ENCODE results near the gene UCK1.

The UCK1 gene

DNA sequence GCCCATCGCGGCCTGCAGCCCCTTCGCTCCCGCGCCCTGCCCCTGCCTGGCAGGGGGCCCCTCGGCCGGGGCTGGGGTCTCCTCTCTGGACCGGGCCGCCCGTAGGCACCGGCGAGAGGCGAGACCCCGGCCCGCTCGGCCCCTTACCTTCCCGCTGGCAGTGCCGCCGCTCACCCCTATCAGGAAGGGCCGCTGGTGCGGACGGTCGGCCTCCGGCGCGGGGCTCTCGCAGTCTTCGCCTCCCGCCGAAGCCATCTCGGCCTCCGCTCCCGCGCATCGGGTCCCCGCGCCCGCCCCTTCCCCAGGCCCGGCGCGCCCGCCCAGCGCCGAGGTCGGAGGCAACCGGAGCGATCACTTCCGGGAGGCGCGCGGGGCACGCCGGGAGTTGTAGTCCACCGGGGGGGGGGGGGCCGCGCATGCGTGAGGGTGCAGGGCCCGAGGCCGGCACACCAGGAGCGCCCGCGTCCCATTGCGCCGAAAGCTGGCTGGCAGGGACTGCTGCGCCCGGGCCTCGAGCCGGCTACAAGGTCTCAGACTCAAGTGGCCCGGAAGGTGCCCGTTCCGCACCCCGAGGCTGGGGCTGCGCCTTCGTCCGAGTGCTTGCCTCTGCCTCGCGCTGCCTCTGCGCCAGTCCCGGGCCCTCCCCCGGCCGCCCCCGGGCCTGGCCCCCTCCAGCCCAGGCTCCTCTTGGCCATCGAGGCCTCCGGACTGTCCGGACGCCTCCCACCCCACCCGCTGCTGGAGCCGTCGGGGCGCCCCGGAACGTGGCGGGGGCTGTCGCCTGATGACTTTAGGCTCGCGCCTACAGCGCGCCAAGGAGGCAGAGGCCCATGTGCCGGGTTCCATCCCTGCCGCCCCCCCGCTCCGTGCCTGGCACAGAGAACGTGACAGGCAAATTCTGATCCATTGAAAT lies at the start of gene UCK1:
Gene UCK1 (minus strand): TSS at position 344 of the 913 bp plus-strand sequence. CDS start 89 bp downstream, at position 255.
- DNase-seq (ENCODE audit: low read depth), result peak; percentile 16

DNA sequence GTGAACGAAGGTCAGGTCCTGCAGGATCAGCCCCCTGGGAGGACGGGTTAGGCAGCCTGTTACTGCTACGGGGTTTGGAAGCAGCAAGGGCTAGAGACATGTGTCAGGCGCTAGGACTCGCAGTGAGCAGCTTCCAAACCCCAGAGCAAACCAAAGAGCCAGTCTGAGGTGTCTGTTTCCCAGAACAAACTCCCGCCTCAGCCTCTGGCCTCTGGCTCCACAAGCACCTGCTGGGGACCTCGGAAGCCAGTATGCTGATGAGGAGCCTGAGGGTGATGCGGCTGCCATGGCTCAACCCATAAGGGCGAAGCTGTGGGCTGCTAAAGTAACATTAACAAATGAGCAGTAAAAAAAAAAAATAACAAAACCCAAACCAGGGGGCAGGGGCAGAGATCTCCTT lies 49.3 kb upstream of the UCK1 start:
- DNase-seq (ENCODE audit: low read depth), result no peak

- no peak for DNase-seq (ENCODE audit: low read depth)
Measured at GRCh38 chr9:131579789-131580211, 48.7 kb upstream of the UCK1 start.

GRCh38 chr9:131578731-131579504 lies 47.9 kb upstream of the UCK1 start:
- no peak for DNase-seq (ENCODE audit: low read depth)

- no peak for DNase-seq (ENCODE audit: low read depth)
Measured at GRCh38 chr9:131578021-131578420, 47.0 kb upstream of the UCK1 start.

- no peak for DNase-seq (ENCODE audit: low read depth)
Measured at GRCh38 chr9:131577005-131578000, 46.2 kb upstream of the UCK1 start.

DNA sequence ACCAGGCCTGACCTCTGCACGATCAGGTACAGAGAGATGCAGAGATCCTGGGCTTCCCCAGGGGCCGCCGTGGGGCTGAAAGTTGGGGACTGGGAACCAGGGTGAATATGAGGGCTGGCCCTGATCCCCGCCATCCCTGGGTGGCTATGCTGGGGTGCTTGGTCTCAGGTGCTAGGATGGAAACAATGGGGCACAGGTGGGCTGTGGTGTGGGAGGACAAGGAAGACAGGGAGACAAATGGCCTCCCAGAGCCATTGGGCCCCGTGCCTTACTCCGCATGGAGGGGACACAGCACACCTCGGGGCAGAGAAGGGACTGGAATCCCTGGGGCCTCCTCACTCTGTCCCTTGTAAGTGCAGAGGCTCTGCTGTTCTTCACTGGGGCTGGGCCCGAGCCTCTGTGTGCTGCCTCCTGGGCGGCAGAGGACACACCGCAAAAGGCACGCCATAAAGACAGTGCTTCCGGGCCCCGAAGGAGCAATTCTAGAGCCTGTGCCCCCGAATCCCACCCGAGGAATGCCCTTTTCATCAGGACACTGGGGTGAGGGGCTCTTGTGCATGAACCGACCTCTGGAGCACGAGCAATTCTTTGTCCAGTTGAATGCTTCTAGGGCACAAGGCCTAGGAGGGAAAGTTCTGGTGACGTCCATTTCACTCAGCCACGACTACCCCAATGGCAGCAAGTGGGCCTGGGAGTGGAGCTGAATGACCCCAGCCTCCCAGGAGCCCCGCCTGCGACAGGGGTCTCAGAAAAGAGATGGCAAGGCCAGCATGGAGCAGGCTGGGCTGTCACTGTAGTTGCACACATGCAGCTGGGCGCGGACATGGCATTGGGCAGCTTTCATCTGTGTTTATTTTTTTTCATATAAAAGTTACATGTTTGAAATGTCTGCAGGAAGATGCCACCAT lies 45.1 kb upstream of the UCK1 start:
- no peak for DNase-seq (ENCODE audit: low read depth)

DNA sequence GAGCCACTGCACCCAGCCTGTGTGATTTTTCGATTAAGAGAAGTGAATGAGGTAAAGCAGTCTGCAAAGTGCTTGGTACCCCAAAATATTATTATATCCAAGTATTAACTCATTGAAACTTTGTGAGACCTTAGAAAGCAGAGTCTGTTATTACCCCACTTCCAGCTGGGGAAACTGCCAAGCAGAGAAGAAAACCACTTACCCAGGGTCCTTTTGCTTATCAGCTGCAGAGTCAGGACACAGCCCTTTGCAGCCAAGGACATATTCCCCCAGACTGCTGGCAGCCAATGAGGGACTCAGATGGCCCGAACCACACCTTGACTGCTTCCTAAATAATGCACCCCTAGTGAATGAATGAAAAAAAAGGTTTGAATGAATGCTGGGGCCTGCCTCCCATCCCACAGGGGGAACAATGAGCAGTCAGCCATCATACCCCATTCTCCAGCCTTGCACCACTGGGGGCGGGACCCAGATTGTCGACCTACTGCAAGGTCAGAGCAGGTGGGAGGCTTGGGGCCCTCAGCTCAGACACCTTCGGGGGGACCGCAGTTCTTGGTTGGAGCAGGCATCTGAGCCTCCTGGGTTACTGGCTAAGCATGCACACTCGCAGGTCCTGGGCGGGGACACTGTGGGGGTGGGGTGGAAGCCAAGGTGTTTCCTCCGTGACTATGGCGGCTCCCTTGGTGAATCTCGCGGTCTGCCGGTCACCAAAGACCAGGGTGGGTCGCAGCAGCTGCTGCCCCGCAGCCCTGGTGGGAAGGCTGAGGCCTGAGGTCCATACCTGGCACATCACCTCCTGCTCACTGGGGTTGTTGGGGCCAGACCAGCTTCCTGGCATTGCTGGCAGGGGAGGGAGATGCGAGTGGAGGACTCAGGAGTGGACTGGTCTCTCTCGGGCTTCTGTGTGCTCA lies 43.9 kb upstream of the UCK1 start:
- no peak for DNase-seq (ENCODE audit: low read depth)

DNA sequence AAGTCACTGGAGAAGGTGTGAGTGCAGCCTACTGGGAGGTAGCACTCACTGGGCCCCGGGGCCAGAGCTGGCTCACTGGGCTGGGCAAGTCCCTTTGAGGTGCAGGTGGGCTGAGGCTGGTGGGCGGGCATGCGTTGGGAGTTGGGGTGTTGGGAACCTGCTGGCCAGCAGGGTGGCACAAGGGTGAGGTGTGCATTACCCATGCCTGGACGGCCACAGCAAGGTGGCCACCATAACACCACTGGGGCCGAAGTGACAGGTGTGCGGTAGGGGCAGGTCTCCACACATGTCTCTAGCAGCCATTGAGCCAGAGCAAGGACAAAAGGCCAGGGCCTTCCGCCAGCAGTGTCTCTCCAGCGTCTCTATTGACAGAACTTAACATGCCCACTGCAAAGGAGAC lies 36.8 kb upstream of the UCK1 start:
- DNase-seq (ENCODE audit: low read depth), result no peak

- DNase-seq (ENCODE audit: low read depth), result no peak
Measured at GRCh38 chr9:131566158-131566557, 35.1 kb upstream of the UCK1 start.

DNA sequence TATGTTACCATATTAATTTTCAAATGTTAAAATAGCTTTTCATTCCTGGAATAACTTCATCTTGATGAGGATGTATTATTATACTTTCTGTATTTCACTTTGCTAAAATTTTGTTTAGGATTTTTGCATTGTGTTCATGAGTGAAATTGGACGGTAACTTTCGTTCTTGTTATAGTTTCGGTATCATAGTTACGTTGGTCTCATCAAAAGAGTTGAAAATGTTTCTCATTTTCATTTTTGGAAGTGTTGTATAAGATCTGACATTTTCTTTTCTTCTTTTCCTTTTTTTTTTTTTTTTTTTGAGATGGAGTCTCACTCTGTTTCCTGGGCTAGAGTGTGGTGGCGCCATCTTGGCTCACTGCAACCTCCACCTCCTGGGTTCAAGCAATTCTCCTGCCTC lies 34.3 kb upstream of the UCK1 start:
- DNase-seq (ENCODE audit: low read depth), result no peak

GRCh38 chr9:131562032-131562959 lies 31.2 kb upstream of the UCK1 start:
- DNase-seq (ENCODE audit: low read depth), result no peak

GRCh38 chr9:131559421-131560000 lies 28.4 kb upstream of the UCK1 start:
- DNase-seq (ENCODE audit: low read depth), result no peak

DNA sequence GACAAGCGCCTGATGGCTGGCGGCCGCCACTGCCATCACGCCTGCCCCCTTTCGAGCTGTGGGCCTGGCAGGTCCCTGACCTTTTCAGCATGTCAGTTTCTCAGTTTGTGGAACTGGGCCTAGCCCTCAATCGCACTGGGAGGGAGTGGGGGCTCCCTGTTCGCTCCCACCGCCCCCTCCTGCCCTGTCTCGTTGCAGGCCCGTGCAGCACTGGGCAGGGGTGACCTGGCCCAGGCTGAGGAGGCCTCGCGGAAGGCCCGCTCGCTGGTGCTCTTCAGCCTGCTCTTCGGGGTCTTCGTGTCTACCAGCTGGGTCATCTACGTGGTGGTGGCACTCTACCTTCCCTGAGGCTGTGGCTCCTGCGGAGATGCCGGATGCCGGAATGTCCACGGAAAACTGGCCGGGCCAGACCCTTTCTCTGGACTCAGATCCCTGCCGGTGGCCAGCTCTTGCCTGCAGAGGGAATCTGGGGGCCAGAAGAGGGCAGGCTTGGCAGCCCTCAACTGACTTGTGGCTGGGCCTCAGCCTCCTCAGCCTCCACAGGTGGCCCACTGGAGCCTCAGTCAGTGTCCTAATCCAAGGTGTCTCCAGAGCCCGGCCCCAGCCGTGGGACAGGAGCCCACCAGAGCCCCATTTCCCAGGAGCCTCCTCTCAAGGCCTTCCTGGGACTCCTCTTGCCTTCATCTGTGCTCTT lies 26.9 kb upstream of the UCK1 start:
- no peak for DNase-seq (ENCODE audit: low read depth)

- no peak for DNase-seq (ENCODE audit: low read depth)
Measured at GRCh38 chr9:131555841-131556673, 25.0 kb upstream of the UCK1 start.

DNA sequence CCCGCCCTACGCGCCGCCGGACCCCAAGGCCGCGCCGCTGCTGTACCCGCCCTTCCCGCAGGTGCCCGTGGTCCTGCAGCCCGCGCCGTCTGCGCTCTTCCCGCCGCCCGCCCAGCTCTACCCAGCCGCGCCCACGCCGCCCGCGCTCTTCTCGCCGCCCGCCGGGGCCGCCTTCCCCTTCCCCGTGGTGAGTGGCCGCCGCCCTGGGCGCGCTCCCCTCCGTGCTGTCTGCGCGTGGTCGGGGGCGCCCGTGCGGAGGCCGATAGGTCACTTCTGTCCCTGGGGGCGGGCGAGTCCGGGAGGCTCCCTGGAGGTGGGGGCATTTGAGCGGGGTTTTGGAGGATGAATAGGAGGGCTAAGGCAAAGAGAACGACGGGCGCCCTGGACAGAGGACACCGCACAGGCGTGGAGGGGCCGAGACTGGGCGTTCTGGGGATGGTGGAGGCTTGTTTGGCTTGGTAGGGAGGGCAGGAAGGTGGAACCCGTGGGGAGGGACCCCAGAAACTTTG lies 23.8 kb upstream of the UCK1 start:
- DNase-seq (ENCODE audit: low read depth), result no peak

Measured in HS-5 (cell line).